Activated B cell treated with CpG ODN at 0.5 μM for 24 hours (primary cell): Measurements from ENCODE around the gene TGM3. TPM values are rescaled to one million over a fixed set of nuclear protein-coding genes. Genes with fewer than 3 reads are reported as not detected.

ENCODE experiments used
- ATAC-seq: fragments of 200-7000 bp; cut with Tn5 transposase; one replicate; pipeline ENCODE4 v1.10.0; 2021; ENCODE audit warnings: low read depth, mild to moderate bottlenecking, moderate library complexity
- CTCF ChIA-PET: fragments of 350-600 bp; sonication (Branson Sonifier 250); formaldehyde crosslinking; loops from one replicate; lab custom pipeline; 2021; ENCODE audit warnings: antibody characterized with exemption; lab: Charles Lee
- POLR2A ChIA-PET: fragments of 350-600 bp; sonication (Branson Sonifier 250); formaldehyde crosslinking; loops from one replicate; lab custom pipeline; 2021; ENCODE audit warnings: antibody characterized with exemption; lab: Charles Lee
- DNase-seq: peaks from one replicate; pipeline ENCODE4 v3.0.0; 2022
- H3K27ac Mint-ChIP-seq: one replicate; pipeline ENCODE4 v1.8.0; 2020; ENCODE audit warnings: mixed read lengths
- H3K27me3 Mint-ChIP-seq: one replicate; pipeline ENCODE4 v1.8.0; 2021; ENCODE audit warnings: mixed read lengths
- H3K36me3 Mint-ChIP-seq: one replicate; pipeline ENCODE4 v1.8.0; 2021; ENCODE audit warnings: low read depth, mixed read lengths
- H3K4me1 Mint-ChIP-seq: one replicate; pipeline ENCODE4 v1.8.0; 2021; ENCODE audit warnings: mixed read lengths
- H3K4me3 Mint-ChIP-seq: one replicate; pipeline ENCODE4 v1.8.0; 2020; ENCODE audit warnings: mild to moderate bottlenecking, mixed read lengths
- H3K9me3 Mint-ChIP-seq: one replicate; pipeline ENCODE4 v1.8.0; 2020; ENCODE audit warnings: mixed read lengths
- CTCF ChIP-seq: fragments of 200-600 bp; IDR thresholded peaks from one replicate; pipeline ENCODE4 v1.8.0; 2022; ENCODE audit warnings: antibody characterized with exemption, mild to moderate bottlenecking
- intact Hi-C: fragments of 100-400 bp; cut with micrococcal nuclease; formaldehyde crosslinking; loops from one replicate; pipeline ENCODE4 v1.15.1; 2024
- total RNA-seq: library from RNA; stranded (reverse); gene quantifications from 2 replicates; pipeline ENCODE4 v1.2.3, GENCODE V29; 2022

TGM3 gene
- total RNA-seq, 1 donor from 2014 or later: not detected

- ChIA-PET POLR2A (no interaction called here), CTCF (no interaction called here)
- H3K27ac Mint-ChIP-seq: no peak overlapping the region
- H3K36me3 Mint-ChIP-seq: no peaks in the 10 kb centered on the region
- H3K4me3 Mint-ChIP-seq: no peak overlapping the region
- no peak for ATAC-seq
- DNase-seq: no peak
- intact Hi-C loops: no loop called here
- peaks cover 7% of the 10 kb centered on the region for H3K9me3 Mint-ChIP-seq
- no peaks in the 10 kb centered on the region for H3K4me1 Mint-ChIP-seq
- TF ChIP-seq CTCF: no peak
- H3K27me3 Mint-ChIP-seq: no peaks in the 10 kb centered on the region
These were observed 19.6 kb downstream of the TGM3 start for GRCh38 chr20:2315440-2315778.

GRCh38 chr20:2316847-2317495, 21.2 kb downstream of the TGM3 start:
- ATAC-seq: no peak

GRCh38 chr20:2320813-2321658, 25.2 kb downstream of the TGM3 start:
- Mint-ChIP-seq H3K36me3 (no peaks in the 10 kb centered on the region), H3K27ac (no peak overlapping the region), H3K4me3 (no peak overlapping the region), H3K9me3 (peaks cover 7% of the 10 kb centered on the region), H3K4me1 (no peaks in the 10 kb centered on the region), H3K27me3 (peaks cover 11% of the 10 kb centered on the region)
- ATAC-seq (no peak), DNase-seq (no peak)
- TF ChIP-seq CTCF: no peak
- ChIA-PET CTCF (no interaction called here), POLR2A (no interaction called here)
- intact Hi-C loops: no loop called here

More at GRCh38 chr20:2316847-2317495, 21.2 kb downstream of the TGM3 start:
- Mint-ChIP-seq H3K9me3 (peaks cover 7% of the 10 kb centered on the region), H3K27me3 (no peaks in the 10 kb centered on the region), H3K27ac (no peak overlapping the region), H3K4me1 (no peaks in the 10 kb centered on the region), H3K4me3 (no peak overlapping the region), H3K36me3 (no peaks in the 10 kb centered on the region)
- CTCF ChIA-PET: no interaction called here
- POLR2A ChIA-PET: no interaction called here
- intact Hi-C loops: no loop called here
- DNase-seq: no peak
- no peak for TF ChIP-seq CTCF

GRCh38 chr20:2323051-2323450, 27.2 kb downstream of the TGM3 start:
- no peak for ATAC-seq
- CTCF ChIA-PET: no interaction called here
- no peak for TF ChIP-seq CTCF
- Mint-ChIP-seq H3K27ac (no peak overlapping the region), H3K4me1 (no peaks in the 10 kb centered on the region), H3K9me3 (peaks cover 7% of the 10 kb centered on the region), H3K36me3 (no peaks in the 10 kb centered on the region), H3K4me3 (no peak overlapping the region), H3K27me3 (peaks cover 16% of the 10 kb centered on the region)
- POLR2A ChIA-PET: no interaction called here
- DNase-seq: no peak
- intact Hi-C loops: no loop called here

GRCh38 chr20:2326046-2326445, 30.2 kb downstream of the TGM3 start:
- TF ChIP-seq CTCF: no peak
- H3K4me3 Mint-ChIP-seq: no peak overlapping the region
- ChIA-PET CTCF (no interaction called here), POLR2A (no interaction called here)
- no peaks in the 10 kb centered on the region for H3K4me1 Mint-ChIP-seq
- no peak overlapping the region for H3K27ac Mint-ChIP-seq
- no peaks in the 10 kb centered on the region for H3K9me3 Mint-ChIP-seq
- DNase-seq (no peak), ATAC-seq (no peak)
- H3K27me3 Mint-ChIP-seq: peaks cover 16% of the 10 kb centered on the region
- H3K36me3 Mint-ChIP-seq: no peaks in the 10 kb centered on the region
- intact Hi-C loops: no loop called here
